ENCODE data around the gene CCL16. TPM values are rescaled to one million over a fixed set of nuclear protein-coding genes. Genes with fewer than 3 reads are reported as not detected.
A peak's percentile ranks its signal among the peaks of the same experiment; 100 is the strongest.

CCL16 gene
- total RNA-seq, 2 donors from 2014 or later, result not detected

DNA sequence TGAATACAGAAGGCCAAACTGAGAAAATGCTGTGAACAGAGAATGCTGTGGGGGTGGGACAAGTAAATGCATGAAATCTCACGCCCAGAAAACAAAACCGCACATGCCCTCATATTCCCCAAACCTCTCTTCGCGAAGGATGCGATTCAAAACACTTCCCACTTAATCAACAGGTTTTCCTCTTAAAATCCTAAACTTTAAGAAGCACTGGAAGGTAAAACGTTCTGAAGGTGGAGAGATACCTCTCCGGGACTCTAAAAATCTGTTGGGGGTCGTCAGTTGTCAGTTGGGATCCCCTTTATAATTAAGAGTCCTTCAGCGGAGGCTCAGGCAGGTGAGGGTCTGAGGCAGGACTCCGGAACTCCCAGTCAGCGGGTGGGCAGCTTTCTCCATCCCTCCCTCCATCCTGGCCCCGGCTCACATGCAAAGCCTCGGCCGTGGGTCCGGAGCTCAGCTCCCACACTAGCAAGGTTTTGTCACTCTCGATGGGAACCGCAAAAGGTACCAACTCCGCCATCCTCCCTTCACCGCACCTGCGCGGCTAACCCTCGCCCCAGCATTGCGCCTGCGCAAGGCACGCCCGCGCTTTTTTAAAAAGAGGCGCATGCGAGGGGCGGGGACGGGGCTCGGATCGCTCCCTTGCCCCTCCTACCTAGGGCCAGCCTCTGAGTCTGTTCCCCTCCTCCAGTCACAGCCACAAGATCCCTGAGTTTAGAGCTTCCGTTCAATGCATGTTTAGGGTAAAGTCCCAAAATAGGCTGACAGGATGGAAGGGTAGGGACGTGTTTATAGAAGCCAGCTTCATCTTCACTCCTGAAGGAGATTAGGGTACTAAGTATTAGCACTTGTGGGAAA, 50.9 kb downstream of the CCL16 start, which contains the start of gene RDM1:
TSS of gene RDM1 (minus strand) at position 563 of the 855 bp plus-strand sequence. CDS start at position 517, 46 bp downstream.
- 3 to 5% methylated on average over 7 to 35 of the region's 35 CpGs for WGBS, 2 experiments (ENCODE audit: insufficient coverage in 1 of 2, insufficient read length in 1 of 2)
- no peak within 1 kb of the TSS for H3K27ac ChIP-seq (ENCODE audit: low read depth, low read length)
- no peaks in the 10 kb centered on the region for H3K9me3 Mint-ChIP-seq

DNA sequence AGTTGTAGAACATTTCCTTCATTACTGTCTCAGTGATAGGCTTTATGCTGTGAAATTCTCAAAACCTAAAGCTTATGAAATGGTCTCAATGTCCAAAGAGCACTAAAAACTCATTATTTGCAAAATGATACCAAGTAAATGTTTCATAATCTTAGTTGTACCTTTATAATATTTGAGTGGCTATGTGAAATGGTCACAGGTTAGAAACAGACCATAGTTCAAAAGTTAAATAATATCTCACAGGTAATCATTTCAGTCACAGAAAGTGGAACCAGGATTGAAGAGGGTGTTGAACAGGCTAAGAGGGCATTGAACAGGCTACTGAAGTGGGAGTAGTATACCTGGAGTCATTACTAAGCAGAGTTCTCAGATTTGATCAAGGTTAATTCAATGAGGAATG, 53.6 kb downstream of the CCL16 start:
- Mint-ChIP-seq H3K36me3 (ENCODE audit: low read depth) (peaks cover 10% of the 10 kb centered on the region), H3K9me3 (no peaks in the 10 kb centered on the region), H3K27ac (no peak overlapping the region), H3K27me3 (ENCODE audit: insufficient read depth) (peaks cover 2% of the 10 kb centered on the region), H3K4me1 (peaks cover 21% of the 10 kb centered on the region), H3K4me3 (no peak overlapping the region)
- Histone ChIP-seq H3K27ac (ENCODE audit: low read depth, low read length) (no peak overlapping the region), H3K36me3 (ENCODE audit: control insufficient read depth, insufficient read depth, low read length) (no peaks in the 10 kb centered on the region), H3K27me3 (ENCODE audit: control insufficient read depth, insufficient read depth, low read length, poor library complexity, severe bottlenecking) (no peaks in the 10 kb centered on the region), H3K9ac (ENCODE audit: extremely low read depth, low read length, poor library complexity, severe bottlenecking) (no peak overlapping the region), H3K4me1 (ENCODE audit: control insufficient read depth, insufficient read depth, low read length) (no peaks in the 10 kb centered on the region), H3K9me3 (ENCODE audit: control insufficient read depth, low read length) (no peaks in the 10 kb centered on the region), H3K4me3 (ENCODE audit: low read length) (no peak overlapping the region)
- TF ChIP-seq, protein P1, sequence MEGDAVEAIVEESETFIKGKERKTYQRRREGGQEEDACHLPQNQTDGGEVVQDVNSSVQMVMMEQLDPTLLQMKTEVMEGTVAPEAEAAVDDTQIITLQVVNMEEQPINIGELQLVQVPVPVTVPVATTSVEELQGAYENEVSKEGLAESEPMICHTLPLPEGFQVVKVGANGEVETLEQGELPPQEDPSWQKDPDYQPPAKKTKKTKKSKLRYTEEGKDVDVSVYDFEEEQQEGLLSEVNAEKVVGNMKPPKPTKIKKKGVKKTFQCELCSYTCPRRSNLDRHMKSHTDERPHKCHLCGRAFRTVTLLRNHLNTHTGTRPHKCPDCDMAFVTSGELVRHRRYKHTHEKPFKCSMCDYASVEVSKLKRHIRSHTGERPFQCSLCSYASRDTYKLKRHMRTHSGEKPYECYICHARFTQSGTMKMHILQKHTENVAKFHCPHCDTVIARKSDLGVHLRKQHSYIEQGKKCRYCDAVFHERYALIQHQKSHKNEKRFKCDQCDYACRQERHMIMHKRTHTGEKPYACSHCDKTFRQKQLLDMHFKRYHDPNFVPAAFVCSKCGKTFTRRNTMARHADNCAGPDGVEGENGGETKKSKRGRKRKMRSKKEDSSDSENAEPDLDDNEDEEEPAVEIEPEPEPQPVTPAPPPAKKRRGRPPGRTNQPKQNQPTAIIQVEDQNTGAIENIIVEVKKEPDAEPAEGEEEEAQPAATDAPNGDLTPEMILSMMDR (conservative IDR thresholded peaks at IDR 0.05), result no peak
- no peak for DNase-seq

More for the DNA sequence above, 50.9 kb downstream of the CCL16 start, which contains the start of gene RDM1:
- Histone ChIP-seq H3K9me3 (ENCODE audit: control insufficient read depth, low read length) (no peaks in the 10 kb centered on the region), H3K36me3 (ENCODE audit: control insufficient read depth, insufficient read depth, low read length) (no peaks in the 10 kb centered on the region), H3K4me1 (ENCODE audit: control insufficient read depth, insufficient read depth, low read length) (no peaks in the 10 kb centered on the region), H3K27me3 (ENCODE audit: control insufficient read depth, insufficient read depth, low read length, poor library complexity, severe bottlenecking) (no peaks in the 10 kb centered on the region), H3K9ac (ENCODE audit: extremely low read depth, low read length, poor library complexity, severe bottlenecking) (peak within 1 kb of the TSS; percentile 27), H3K4me3 (ENCODE audit: low read length) (peak within 1 kb of the TSS; percentile 85)
- Mint-ChIP-seq H3K4me1 (peaks cover 21% of the 10 kb centered on the region), H3K27ac (no peak within 1 kb of the TSS), H3K27me3 (ENCODE audit: insufficient read depth) (peaks cover 5% of the 10 kb centered on the region), H3K36me3 (ENCODE audit: low read depth) (peaks cover 2% of the 10 kb centered on the region), H3K4me3 (peak within 1 kb of the TSS; percentile 73)
- peak; percentile 98 for DNase-seq
- TF ChIP-seq, protein P1 (conservative IDR thresholded peaks at IDR 0.05), result no peak

Other genes with a start within 250 kb of the CCL16 start
- gene RASL10B, start 249.9 kb downstream of the CCL16 start, total RNA-seq, result 10 to 100 TPM; 28.6 to 31.9 TPM
- under 1 TPM in 1 of 2 donors, not detected in 1; 0.09 TPM for gene GAS2L2, start 228.3 kb downstream of the CCL16 start, total RNA-seq
- not detected for gene C17orf50, start 220.6 kb downstream of the CCL16 start, total RNA-seq
- gene MMP28, start 185.9 kb downstream of the CCL16 start, total RNA-seq, result not detected
- 100 to 1,000 TPM; 230 to 247 TPM for gene TAF15, start 172.0 kb downstream of the CCL16 start, total RNA-seq
- gene HEATR9, start 112.6 kb downstream of the CCL16 start, total RNA-seq, result not detected
- not detected for gene CCL5, start 101.1 kb downstream of the CCL16 start, total RNA-seq
- 10 to 100 TPM in 1 of 2 donors, 1 to 10 TPM in 1; 5.3 to 14.2 TPM for gene RDM1, start 50.7 kb downstream of the CCL16 start, total RNA-seq
- gene LYZL6, start 37.8 kb downstream of the CCL16 start, total RNA-seq, result not detected
- not detected for gene CCL14, start 5.2 kb upstream of the CCL16 start, total RNA-seq
- gene CCL15, start 20.1 kb upstream of the CCL16 start, total RNA-seq, result not detected
- not detected for gene CCL23, start 36.5 kb upstream of the CCL16 start, total RNA-seq
- not detected for gene CCL18, start 82.8 kb upstream of the CCL16 start, total RNA-seq
- gene CCL3, start 108.6 kb upstream of the CCL16 start, total RNA-seq, result not detected
- not detected for gene CCL4, start 122.3 kb upstream of the CCL16 start, total RNA-seq
- gene TBC1D3B, start 195.1 kb upstream of the CCL16 start, total RNA-seq, result 10 to 100 TPM; 13.1 to 18.4 TPM
- 1 to 10 TPM in 1 of 2 donors, under 1 TPM in 1; 0.35 to 2.0 TPM for gene CCL3L1, start 215.3 kb upstream of the CCL16 start, total RNA-seq
- not detected for gene CCL4L2, start 229.6 kb upstream of the CCL16 start, total RNA-seq